ENCODE results near the gene KIAA0319L.
A peak's percentile ranks its signal among the peaks of the same experiment; 100 is the strongest.
"Not testable (repeated sequence)": the region's sequence is repeated elsewhere in the genome, so short reads cannot be mapped to it uniquely, and the experiment has no call there.

Gene KIAA0319L

DNA sequence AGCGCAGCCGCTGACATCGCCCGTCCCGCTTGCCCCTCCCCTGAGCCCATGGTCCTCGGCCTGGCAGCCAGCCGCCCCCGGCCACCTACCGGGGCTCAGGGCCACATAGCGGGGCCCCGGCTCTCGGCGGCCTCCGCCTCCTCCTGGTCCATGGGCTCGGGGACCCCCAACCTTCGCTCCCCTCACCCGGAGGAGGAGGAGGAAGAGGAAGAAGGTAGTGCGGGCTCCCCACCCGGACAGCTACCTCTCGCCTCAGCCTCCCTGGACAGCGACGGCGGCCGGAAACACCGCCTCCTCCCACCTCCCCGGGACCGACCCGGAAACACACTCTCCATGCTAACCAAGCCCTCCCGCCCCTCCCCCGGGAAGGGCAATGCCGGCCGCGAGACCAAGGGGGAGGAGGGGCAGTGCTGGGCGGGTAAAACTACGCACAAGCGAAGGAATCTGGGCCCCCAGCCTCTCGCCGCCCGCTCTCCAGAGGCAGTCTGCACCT, at the start of gene KIAA0319L:
Gene KIAA0319L (minus strand): TSS at position 286 of the 493 bp plus-strand sequence. CDS start 2,912 bp downstream, outside the sequence.
- DNase-seq, result peak in 1 of 2 experiments; percentile 86

DNA sequence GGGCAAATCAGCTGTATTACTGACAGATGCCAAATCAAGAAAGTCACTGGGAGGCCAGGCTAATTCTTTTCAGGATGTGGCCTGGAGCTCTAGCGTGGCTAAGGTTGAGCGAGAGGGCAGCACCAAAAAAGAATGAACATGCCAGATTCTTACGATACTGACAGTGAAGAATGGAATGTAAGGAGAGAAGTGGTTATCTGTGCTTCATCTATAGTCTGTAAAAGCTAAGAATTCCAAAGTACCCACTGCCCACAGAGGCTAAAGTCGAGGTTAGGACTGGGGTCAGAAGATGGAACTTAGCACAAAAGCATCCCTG, 48.6 kb upstream of the KIAA0319L start:
- DNase-seq, result peak in 1 of 2 experiments; percentile 30

DNA sequence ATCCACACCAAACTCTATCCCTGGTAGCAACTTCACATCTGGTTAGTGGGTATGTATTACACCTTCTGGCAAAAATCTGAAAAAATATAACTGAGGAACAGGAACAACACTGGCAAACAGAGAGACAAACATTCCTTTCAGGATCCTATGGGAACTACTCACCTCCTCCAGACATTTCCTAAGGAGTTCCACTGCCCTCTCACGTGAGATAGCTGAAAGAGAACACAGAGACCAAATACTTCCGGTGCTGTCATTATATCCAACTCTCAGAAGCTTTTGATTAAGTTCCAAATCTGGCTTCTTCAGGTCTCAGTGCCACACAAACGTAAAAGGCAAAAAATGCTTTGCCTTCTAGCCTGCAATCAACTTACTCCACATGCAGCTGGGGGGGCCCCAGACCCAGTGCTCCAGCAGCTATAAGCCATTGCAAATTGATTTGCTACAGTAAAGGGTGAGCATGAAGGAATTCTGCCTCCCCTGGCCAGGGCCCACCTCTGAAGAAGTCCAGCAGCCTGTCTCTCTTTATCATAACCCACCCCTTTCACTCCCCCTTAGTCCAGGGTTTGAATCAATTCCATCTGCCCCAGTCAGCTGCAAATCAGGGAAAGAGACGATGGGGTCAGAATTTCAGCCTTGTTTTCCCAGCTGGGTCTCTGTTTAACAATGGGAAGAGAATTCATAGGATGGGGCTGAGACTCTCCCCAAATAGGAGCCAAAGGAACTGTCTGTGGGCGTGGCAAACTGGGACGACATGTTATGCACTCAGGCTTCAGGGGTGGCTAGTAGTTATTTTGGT, 48.1 kb upstream of the KIAA0319L start:
- DNase-seq, result no peak

DNA sequence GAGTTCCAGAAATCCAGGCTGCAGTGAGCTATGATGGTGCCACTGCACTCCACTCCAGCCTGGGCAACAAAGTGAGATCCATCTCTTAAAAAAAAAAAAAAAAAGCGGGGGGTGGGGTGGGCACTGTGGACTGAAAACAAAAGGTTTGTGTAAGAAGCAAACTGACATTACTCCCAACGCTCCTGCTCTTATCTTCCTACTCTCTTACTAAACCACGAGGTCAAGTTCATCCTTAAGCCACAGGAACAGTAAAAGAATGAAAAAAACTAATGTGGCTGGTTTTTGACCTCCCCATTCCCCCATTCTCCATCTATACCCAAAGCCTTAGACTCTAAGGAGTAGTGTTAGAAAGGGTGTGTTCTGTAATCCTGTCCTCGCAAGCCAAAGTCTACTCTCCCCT, 46.7 kb upstream of the KIAA0319L start:
- DNase-seq, result no peak

DNA sequence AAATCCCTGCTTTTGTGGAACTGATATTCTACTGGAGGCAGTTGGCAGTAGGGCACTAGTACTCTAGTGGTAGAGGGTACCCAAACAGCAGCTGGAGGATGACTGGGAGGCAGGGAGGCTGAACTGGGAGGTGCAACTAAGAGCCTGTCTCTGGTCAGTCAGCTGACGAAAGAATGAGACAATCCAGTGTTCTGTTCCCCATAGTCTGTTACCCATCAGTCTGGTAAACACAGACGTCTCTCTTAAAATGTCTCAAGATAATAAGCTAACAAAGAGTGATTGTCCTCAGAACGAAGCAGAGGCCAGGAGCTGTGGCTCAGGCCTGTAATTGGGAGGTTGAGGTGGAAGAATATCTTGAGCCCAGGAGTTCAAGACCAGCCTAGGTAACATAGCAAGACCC, 46.3 kb upstream of the KIAA0319L start:
- no peak for DNase-seq

DNA sequence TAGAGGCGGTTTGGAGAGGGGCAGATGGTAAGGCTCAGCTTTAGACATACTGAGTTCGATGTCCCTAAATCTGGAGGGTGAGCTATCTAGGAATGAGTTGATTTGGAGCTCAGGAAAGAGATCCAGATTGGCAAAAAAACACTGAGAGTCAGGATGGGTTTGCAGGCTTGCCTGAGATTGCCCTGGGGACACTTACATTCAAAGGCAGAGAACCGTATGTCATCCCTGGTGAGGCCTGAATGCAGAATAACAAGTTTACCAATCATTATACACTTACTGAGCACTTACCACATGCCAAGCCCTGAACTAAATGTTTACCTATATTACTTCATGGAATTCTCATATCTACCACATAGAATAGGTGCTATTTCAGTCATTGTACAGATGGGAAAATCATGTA, 43.4 kb upstream of the KIAA0319L start:
- DNase-seq, result no peak

DNA sequence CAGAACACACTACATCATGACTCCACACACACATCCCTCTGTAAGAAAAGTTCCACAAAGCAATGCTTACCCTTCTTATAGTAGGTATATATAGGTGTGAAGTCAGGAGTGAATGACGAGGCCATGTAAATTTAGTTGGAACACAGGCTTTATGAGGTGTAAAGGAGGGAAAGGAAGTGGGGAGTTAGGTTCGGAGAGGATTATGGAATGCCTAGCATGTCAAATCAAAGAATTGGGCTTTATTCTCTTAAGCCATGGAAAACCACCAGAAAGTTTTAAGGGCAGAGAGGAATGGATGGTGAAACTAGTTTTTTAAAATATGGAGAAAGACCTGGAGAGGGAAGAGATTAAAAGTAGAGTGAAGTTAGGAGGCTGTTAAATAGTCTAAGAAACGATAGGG, 42.2 kb upstream of the KIAA0319L start:
- no peak for DNase-seq

DNA sequence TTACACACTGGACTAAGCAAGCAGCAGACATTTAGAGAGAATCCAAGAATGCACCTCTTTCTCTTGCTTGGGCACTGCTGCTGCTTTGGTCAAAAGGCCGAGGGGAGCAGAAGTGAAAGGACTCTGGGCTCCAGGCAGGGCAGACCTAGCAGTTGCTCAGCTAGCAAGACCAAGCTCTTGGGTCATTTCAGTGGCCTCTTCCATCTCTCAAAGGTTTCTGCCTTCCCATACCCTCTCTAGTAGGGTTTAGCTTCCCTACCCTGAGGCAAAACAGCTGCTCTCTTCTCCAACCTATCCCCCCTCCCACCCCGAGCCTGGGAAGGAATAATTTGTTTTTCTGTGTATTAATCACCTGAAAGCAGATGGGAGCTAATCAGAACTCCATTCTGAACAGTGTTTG, 41.7 kb upstream of the KIAA0319L start:
- DNase-seq, result no peak

DNA sequence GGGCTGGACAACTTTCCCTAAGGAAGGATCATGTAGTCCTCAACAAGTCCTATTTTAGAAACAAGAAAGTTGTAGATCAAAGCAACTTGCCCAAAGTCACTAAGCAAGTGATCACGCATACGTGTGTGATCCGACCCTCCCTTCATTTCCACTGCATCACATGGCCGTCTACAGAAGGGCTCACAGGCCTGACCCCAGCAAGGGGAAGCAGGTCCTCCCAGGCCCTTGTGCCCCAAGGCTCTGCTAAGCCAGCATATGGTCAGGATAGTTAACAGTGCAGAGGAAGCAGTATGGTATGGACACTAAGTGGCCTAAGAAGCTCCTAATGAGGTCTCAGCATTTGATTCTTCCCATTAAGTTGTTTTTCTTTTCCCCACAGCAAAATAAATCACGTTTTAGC, 40.7 kb upstream of the KIAA0319L start:
- DNase-seq, result no peak

DNA sequence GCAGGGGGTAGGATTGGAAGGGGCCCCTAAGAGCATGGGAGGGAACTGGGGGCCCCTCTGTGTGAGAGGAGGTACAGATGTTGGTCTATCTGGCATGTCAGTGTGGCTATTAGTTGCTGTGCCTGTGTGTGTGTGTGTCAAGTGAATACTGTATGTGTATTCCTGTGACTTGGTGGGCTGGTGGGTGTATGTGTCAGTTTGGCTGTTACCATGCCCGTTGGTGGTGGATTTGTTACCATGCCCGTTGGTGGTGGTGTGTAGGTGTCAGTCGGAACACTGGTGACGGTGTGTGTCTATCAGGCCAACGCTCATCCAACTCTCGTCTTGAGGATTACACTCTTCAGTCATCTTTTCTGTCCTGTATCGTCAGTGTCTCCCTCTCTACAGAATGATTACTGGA, 38.5 kb upstream of the KIAA0319L start:
- DNase-seq, result no peak

DNA sequence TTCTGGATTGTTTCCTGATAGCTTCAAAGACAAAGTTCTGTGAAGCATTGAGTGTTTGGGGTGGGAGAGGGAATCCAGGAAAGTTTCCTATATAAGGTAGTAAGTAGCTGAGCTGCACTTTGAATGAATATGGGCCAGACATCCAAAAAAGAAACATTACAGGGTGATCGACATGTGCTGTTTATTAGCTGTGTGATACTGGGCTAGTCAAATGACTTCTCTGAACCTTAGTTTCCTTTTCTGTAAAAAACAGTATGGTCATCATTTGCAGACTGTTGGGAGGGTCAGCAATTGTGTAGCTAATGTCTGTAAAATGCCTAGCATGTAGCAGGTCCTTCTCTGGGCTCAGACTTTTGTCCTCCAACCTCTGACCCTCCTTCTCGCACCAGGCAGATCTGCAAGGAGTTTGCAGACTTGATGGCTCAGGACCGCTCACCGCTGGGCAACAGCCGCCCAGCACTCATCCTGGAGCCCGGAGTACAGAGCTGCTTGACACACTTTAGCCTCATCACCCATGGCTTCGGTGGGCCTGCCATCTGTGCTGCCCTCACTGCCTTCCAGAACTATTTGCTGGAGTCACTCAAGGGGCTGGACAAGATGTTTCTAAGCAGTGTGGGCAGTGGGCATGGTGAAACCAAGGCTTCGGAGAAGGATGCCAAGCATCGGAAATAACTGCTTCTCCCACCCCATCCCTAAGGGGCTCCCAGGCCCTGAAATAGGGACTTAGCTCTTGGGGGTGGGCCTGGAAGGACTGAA, 37.0 kb upstream of the KIAA0319L start:
- no peak for DNase-seq

DNA sequence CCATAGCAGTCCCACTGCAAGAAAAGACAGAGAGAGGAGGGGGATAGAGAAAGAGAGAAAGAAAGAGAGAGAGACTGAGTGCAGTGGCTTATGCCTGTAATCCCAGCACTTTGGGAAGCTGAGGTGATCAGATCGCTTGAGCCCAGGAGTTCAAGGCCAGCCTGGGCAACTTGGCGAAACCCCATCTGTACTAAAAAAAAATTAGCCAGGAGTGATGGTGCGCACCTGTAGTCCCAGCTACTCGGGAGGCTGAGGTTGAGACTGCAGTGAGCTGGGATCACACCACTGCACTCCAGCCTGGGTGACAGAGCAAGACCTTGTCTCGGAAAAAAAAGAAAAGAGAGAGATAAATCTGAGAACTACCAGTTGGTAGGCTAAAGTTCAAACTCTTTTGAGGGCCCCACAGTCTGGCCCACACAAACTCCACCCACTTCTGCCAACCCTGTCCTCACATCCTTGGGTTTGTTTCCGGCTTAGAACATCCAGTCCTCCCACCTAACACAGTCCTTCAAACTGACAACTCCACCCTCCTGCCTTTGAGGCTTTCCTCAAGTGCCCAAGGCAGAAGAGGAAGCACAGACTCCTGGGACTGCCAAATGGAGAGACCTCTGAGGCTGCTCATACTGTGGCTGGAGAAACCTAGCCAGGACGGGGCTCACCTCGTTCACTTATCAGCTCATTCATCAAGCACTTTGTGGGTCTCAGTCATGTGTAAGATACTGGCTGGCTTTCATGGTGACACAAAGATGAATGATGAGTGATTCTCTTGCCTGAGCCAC, 36.0 kb upstream of the KIAA0319L start:
- DNase-seq, result no peak

DNA sequence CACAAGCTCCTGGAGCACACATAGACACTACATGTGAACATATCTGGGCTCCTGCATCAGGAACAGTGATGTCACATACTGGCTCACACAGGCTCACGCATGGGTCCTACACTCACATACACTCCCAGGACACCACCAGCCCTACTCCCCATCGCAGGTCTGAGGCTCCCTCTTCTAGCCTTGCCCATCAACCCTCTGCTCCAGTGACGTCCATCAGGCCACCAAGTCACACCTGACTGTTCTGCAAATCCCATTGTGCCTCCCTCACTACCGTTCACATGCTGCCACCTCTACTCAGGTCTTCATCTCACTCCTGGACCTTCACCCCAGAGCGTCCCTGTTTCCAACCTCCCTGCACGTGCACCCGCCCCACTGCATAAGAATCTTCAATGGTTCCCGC, 34.0 kb upstream of the KIAA0319L start:
- DNase-seq, result no peak

DNA sequence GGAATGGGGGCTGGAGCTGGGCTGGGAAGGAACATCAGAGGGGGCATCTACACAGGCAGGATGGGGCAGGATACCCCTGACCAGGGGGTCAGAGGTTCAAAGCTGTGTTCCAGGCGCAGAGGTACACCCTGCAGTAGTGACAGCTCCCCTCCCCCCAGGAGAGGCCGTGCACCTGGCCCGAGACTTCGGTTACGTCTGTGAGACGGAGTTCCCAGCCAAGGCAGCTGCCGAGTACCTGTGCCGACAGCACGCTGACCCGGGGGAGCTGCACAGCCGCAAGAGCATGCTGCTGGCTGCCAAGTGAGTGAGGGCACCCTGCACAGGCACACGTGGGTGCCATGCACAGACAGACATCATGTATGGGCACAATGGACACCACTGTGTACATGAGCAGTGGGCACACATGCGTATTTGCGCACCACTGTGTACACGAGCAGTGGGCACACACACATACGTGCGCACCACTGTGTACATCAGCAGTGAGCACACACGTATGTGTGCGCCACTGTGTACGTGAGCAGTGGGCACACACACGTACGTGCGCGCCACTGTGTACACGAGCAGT, 33.4 kb upstream of the KIAA0319L start:
- no peak for DNase-seq

DNA sequence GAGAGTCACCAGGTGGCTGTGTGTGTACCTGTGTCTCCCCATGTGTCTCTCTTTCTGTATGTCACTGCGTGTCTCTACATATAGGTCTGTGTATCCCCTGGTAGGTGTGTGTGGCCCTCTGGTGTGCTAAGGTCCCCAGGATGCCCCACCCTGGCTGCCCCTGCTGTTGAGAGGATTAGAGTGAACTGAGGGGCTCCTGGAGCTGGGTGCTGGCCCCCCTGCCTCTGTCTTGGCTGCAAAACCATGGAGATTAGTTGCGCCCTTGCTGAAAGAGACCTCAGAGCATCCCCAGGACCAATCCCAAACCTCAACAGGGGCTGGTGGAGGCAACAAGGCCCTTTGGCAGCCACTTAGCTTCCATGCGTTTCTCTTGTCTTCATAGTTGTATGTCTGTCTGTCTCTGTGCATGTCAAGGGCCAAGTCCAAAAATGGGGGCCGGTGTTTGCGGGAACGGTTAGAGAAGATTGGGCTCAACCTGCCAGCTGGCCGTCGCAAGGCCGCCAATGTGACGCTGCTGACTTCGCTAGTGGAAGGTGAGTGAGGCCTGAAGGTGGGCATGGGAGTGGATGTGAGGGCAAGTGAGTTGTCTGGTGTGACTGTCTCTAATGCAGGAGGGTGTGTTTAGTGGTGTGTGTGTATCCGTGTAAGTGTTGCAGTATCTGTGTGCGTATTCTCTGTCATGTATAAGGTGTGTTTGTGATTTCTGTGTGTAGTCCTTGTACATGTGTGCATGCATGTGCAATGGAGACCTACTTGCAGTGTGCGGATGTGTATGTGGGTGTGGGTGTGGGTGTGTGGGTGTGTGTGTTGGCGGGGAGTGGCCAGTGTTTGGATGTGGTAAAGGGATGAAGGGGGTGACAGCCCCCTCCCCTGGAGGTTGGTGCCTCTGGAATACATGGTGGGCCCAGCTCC, 32.6 kb upstream of the KIAA0319L start:
- DNase-seq, result no peak

DNA sequence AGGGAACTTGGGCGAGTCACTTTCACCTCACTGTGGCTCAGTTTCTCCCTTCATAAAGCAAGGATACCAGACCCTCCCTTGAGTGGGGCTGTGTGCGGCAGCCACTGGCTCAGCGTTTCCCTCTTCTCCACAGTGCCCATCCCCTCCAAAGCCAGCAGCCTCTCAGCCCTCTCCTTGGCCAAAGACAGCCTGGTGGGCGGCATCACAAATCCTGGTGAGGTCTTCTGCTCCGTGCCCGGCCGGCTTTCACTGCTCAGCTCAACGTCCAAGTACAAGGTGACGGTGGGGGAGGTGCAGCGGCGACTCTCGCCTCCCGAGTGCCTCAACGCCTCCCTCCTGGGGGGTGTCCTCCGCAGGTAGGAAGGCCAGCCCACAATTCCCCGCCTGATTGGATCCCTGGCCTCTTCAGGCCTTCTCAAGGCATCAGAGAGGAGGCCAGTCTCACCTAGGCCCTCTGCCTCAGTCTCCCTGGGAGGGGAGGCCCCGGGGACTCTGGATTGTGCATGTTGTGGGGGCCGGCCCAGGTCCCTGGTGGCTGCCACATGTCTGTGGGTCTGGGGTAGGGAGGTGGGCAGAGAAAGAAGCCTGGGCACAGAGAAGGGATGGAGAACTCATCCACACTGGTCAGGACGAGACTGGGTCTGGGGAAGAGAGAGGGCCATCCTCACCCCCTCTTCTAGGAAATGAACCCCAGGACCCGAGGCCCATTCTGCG, 31.2 kb upstream of the KIAA0319L start:
- DNase-seq, result no peak

DNA sequence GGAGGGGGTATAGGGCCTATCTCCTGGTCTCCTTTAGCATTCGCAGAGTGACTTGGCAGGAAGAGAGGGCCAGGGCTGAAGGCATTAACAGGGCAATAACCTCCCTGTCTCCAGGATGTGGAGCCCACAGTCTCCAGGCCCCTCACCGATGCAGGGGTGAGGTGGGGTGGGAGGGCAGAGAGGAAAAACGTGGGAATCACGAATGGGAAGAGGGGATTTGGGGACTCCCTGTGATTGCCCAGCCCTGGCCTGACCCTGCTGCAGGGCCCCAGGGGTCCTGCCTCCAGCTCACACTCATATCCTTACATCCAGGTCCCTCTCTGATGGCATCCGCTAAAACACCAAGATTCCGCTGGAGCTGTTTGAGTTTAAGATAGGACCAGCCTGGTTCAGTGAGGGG, 30.5 kb upstream of the KIAA0319L start:
- no peak for DNase-seq

DNA sequence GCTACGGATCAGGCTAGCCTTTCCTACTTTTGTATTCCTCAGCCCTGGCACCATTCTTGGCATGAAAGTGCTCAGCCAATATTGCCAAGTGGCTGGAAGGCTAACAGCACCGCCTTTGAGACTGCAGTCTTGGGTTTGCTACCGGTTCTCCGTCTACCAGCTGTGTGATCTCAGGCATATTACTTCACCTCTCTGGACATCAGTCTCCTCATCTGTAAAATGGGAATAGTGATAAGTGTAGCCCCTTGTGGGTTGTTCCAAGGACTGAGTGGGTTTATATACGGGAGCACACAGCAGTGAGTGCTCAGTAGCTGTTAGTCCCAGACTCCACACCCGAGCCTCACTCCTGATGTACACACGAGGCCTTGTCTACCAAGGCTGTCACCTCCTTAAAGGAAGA, 29.6 kb upstream of the KIAA0319L start:
- DNase-seq, result no peak

DNA sequence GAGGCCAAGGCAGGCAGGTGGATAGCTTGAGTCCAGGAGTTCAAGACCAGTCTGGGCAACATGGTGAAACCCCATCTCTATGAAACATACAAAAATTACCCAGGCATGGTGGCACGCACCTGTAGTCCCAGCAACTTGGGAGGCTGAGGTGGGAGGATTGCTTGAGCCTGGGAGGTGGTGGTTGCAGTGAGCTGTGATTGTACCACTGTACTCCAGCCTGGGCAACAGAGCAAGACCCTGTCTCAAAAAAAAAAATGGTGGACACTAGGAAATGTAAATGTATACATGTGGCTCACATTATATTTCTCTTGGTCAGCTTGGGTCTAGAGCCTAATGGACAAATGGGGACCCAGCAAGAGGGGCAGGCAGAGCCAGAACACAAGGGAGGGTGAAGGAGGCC, 28.6 kb upstream of the KIAA0319L start:
- DNase-seq, result not testable (repeated sequence)

DNA sequence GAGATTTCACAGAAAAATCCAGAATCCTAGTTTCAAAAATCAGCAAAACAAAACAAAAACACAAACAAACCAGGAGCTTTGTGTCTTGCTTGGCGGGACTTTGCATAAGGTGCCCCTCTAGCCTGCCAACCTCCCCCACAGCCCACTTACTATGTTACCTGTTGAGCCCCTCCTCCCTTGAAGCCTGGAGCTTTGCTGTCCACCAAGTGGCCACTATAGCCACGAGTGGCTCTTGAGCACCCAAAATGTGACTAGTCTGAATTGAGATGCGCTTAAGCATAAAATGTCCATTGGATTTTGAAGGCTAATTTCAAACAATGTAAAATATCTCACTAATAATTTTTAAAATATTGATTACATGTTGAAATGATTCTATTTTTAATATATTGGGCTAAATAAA, 28.1 kb upstream of the KIAA0319L start:
- DNase-seq, result no peak

DNA sequence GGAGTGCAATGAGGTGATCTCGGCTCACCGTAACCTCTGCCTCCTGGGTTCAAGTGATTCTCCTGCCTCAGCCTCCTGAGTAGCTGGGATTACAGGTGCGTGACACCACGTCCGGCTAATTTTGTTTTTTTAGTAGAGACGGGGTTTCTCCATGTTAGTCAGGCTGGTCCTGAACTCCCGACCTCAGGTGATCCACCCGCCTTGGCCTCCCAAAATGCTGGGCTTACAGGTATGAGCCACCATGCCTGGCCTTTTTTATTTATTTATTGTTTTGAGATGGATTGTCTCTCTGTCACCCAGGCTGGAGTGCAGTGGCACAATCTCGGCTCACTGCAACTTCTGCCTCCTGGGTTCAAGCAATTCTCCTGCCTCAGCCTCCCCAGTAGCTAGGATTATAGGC, 24.4 kb upstream of the KIAA0319L start:
- DNase-seq, result not testable (repeated sequence)

Data from SW 1271 (cell line).